SKM-1 (cell line): ENCODE results near the gene SLC39A5.
"Not testable (repeated sequence)": the region's sequence is repeated elsewhere in the genome, so short reads cannot be mapped to it uniquely, and the experiment has no call there.

Experiments
- DNase-seq: peaks from one replicate; lab custom pipeline; 2025; ENCODE audit not compliant: unreplicated experiment; lab: John Stamatoyannopoulos, UW

The SLC39A5 gene

GRCh38 chr12:56242986-56243385, 13.1 kb downstream of the SLC39A5 start:
- DNase-seq: no peak

- no peak for DNase-seq
Observed at GRCh38 chr12:56243731-56244181, 13.9 kb downstream of the SLC39A5 start.

- DNase-seq: no peak
Observed at GRCh38 chr12:56244494-56244893, 14.6 kb downstream of the SLC39A5 start.

- no peak for DNase-seq
Observed at GRCh38 chr12:56247923-56248322, 18.1 kb downstream of the SLC39A5 start.

GRCh38 chr12:56248711-56249110, 18.9 kb downstream of the SLC39A5 start:
- no peak for DNase-seq

- DNase-seq: no peak
Observed at GRCh38 chr12:56252649-56253048, 22.8 kb downstream of the SLC39A5 start.

GRCh38 chr12:56253091-56253490, 23.2 kb downstream of the SLC39A5 start:
- DNase-seq: no peak

- DNase-seq: no peak
Observed at GRCh38 chr12:56255671-56256070, 25.8 kb downstream of the SLC39A5 start.

GRCh38 chr12:56256326-56256960, 26.6 kb downstream of the SLC39A5 start:
- no peak for DNase-seq

GRCh38 chr12:56257071-56257470, 27.2 kb downstream of the SLC39A5 start:
- no peak for DNase-seq

GRCh38 chr12:56257491-56258067, 27.7 kb downstream of the SLC39A5 start:
- no peak for DNase-seq

- no peak for DNase-seq
Observed at GRCh38 chr12:56258068-56258819, 28.4 kb downstream of the SLC39A5 start, which contains the start of gene ANKRD52. Gene ANKRD52, minus strand, starts transcription at chr12:56258384. Its CDS starts 115 bp downstream, at chr12:56258269.

GRCh38 chr12:56258820-56259183, 29.0 kb downstream of the SLC39A5 start:
- no peak for DNase-seq

- DNase-seq: no peak
Observed at GRCh38 chr12:56260380-56260779, 30.5 kb downstream of the SLC39A5 start.

GRCh38 chr12:56260921-56261320, 31.1 kb downstream of the SLC39A5 start:
- DNase-seq: no peak

- DNase-seq: no peak
Observed at GRCh38 chr12:56261503-56262232, 31.8 kb downstream of the SLC39A5 start.

- DNase-seq: not testable (repeated sequence)
Observed at GRCh38 chr12:56262955-56263354, 33.1 kb downstream of the SLC39A5 start.

GRCh38 chr12:56266068-56266692, 36.3 kb downstream of the SLC39A5 start:
- not testable (repeated sequence) for DNase-seq

- DNase-seq: no peak
Observed at GRCh38 chr12:56266693-56267442, 37.0 kb downstream of the SLC39A5 start, which contains the start of gene COQ10A. Gene COQ10A, plus strand, starts transcription at chr12:56266942. Its CDS starts 177 bp downstream, at chr12:56267119.

- DNase-seq: no peak
Observed at GRCh38 chr12:56267443-56268071, 37.7 kb downstream of the SLC39A5 start.
